Caco-2 (cell line): ENCODE results near the gene ITIH5. TPM values are rescaled to one million over a fixed set of nuclear protein-coding genes. Genes with fewer than 3 reads are reported as not detected.

Source experiments
- BruUV-seq: library from RNA; stranded (reverse); fragments of 400-500 nt; replicated peaks from 2 replicates; lab custom pipeline; 2021; lab: Mats Ljungman, UMichigan
- CTCF ChIA-PET: fragments of 300-600 bp; sonication (Branson Sonifier 250); formaldehyde crosslinking; loops from one replicate; lab custom pipeline; 2022; ENCODE audit warnings: antibody characterized with exemption; lab: Charles Lee
- POLR2A ChIA-PET: fragments of 300-600 bp; sonication (Branson Sonifier 250); formaldehyde crosslinking; loops from one replicate; lab custom pipeline; 2022; ENCODE audit warnings: antibody characterized with exemption; lab: Charles Lee
- DNase-seq, 2 experiments: peaks; one replicate each; pipeline versions ENCODE4 v3.0.0 to v3.0.0-alpha.2; 2020 to 2022
- H3K27me3 ChIP-seq: replicated peaks from 2 replicates; pipeline ENCODE4 v1.6.0; 2011; ENCODE audit warnings: low read length; ENCODE audit not compliant: control insufficient read depth, insufficient read depth
- H3K36me3 ChIP-seq: 2 replicates; pipeline ENCODE4 v1.5.1; 2011; ENCODE audit warnings: low read length; ENCODE audit not compliant: control insufficient read depth, insufficient read depth
- H3K4me1 ChIP-seq: fragments of 250-450 bp; sonication (Bioruptor Pico); 2 replicates; pipeline ENCODE4 v1.5.1; 2020; ENCODE audit warnings: mild to moderate bottlenecking
- H3K4me3 ChIP-seq: 2 replicates; pipeline ENCODE4 v1.5.1; 2011; ENCODE audit warnings: low read depth, mild to moderate bottlenecking, control low read depth, low read length
- H3K9me3 ChIP-seq: fragments of 250-450 bp; sonication (Bioruptor Pico); 2 replicates; pipeline ENCODE4 v1.5.1; 2020; ENCODE audit warnings: mild to moderate bottlenecking, moderate library complexity
- H3K27ac Mint-ChIP-seq: one replicate; pipeline ENCODE4 v1.8.0; 2022; ENCODE audit warnings: mixed read lengths; ENCODE audit not compliant: unreplicated experiment
- H3K27me3 Mint-ChIP-seq: one replicate; pipeline ENCODE4 v1.8.0; 2022; ENCODE audit warnings: mixed read lengths; ENCODE audit not compliant: insufficient read depth, unreplicated experiment
- H3K36me3 Mint-ChIP-seq: one replicate; pipeline ENCODE4 v1.8.0; 2022; ENCODE audit warnings: mild to moderate bottlenecking, mixed read lengths; ENCODE audit not compliant: insufficient read depth, unreplicated experiment
- H3K4me1 Mint-ChIP-seq: one replicate; pipeline ENCODE4 v1.8.0; 2022; ENCODE audit warnings: low read depth, mixed read lengths; ENCODE audit not compliant: unreplicated experiment
- H3K4me3 Mint-ChIP-seq: one replicate; pipeline ENCODE4 v1.8.0; 2022; ENCODE audit warnings: mild to moderate bottlenecking, moderate library complexity, mixed read lengths; ENCODE audit not compliant: unreplicated experiment
- H3K9me3 Mint-ChIP-seq: one replicate; pipeline ENCODE4 v1.8.0; 2022; ENCODE audit warnings: mixed read lengths; ENCODE audit not compliant: unreplicated experiment
- CTCF ChIP-seq, 2 experiments: fragments of 200-600 bp in 1 of 2; IDR thresholded peaks; 1 replicate in 1 of 2; 2 replicates in 1 of 2; pipeline versions ENCODE4 v1.5.1 to v1.8.0; 2011 to 2022; ENCODE audit warnings: antibody characterized with exemption in 1 of 2, control low read depth in 1 of 2, inconsistent platforms in 1 of 2, low read depth in 1 of 2, low read length in 1 of 2, mild to moderate bottlenecking in 1 of 2, moderate library complexity in 1 of 2; ENCODE audit not compliant: insufficient read depth in 1 of 2, severe bottlenecking in 1 of 2, unreplicated experiment in 1 of 2
- intact Hi-C: fragments of 100-400 bp; cut with micrococcal nuclease; formaldehyde crosslinking; loops from one replicate; pipeline ENCODE4 v1.10.0; 2022; ENCODE audit not compliant: unreplicated experiment
- total RNA-seq: library from RNA; stranded (reverse); gene quantifications from 2 replicates; pipeline ENCODE4 v1.2.3, GENCODE V29; 2022

The ITIH5 gene
- total RNA-seq, 1 experiment from 2014 or later = 0.18 TPM

DNA sequence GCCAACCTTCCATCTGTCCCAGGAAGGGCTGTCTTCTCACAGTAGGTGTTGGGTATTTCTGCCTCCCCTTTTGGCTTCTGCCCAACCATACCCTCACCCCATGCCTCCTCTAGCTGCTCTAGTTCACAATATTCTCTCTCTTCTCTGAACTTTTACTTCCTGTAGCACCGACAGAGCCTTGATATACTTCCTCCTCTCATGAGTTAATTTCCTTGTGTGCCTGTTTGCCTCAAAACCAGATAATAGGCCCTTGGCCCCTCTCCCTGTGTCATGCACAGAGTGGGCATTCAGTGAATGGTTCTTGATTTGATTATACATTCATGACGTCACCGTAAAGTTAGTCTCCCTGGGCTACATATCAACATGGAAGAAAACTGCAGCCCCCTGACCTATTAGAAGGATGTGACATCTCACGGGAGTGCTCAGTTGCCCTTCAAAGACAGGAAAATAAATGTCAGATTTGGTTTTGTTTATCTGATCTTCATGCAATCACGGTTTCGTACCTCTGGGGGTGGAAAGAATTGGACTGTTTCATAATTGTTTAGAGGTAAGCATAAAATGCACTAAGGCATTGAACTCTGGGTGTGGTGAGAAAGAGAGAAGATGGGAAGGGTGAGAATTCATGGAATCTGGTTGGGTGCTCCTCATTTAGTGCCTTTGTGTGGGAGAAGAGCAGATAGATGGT, 127.7 kb downstream of the ITIH5 start:
- intact Hi-C loops = no loop called here
- no peaks in the 10 kb centered on the region for H3K9me3 ChIP-seq
- peaks cover 41% of the 10 kb centered on the region for H3K4me1 ChIP-seq
- no peak for DNase-seq
- BruUV-seq = no TSS peak
- H3K4me3 ChIP-seq = no peak overlapping the region
- TF ChIP-seq CTCF (IDR thresholded peaks at IDR 0.05; ENCODE audit: insufficient read depth in 1 of 2, low read depth in 1 of 2, low read length in 1 of 2, severe bottlenecking in 1 of 2, unreplicated experiment in 1 of 2) = no peak
- no peak overlapping the region for H3K4me3 Mint-ChIP-seq
- H3K27me3 ChIP-seq = no peaks in the 10 kb centered on the region
- no peak overlapping the region for H3K27ac Mint-ChIP-seq
- H3K4me1 Mint-ChIP-seq = peaks cover 30% of the 10 kb centered on the region
- ChIA-PET POLR2A (no interaction called here), CTCF (interaction anchor here (1.8 kb wide), 1 partner anchor 14 kb away, joined by 7 read pairs; no protein-coding TSS in a partner anchor)
- peaks cover 18% of the 10 kb centered on the region for H3K9me3 Mint-ChIP-seq
- peaks cover 9% of the 10 kb centered on the region for H3K36me3 Mint-ChIP-seq
- no peaks in the 10 kb centered on the region for H3K36me3 ChIP-seq
- no peaks in the 10 kb centered on the region for H3K27me3 Mint-ChIP-seq

DNA sequence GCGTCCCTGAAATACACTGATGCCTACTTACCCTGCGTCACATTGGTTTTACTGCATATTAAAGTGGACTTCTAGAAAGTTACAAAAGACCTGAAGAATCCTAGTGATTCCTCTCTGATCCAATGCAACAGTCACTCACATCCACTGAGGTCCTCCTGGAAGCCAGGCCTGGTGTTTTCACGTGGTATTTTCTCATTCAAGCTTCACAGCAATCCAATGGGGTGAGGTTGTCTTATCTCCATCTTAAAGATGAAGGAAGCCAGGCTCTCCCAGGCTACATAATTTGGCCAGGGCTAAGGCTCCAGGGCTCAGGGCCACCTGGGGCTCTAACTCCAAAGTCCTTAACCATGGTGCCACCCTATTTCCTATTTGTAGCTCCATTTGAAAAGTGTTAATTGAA, 129.6 kb downstream of the ITIH5 start:
- peaks cover 23% of the 10 kb centered on the region for H3K4me1 ChIP-seq
- no peak for DNase-seq
- Mint-ChIP-seq H3K27ac (no peak overlapping the region), H3K9me3 (peaks cover 18% of the 10 kb centered on the region), H3K36me3 (peaks cover 6% of the 10 kb centered on the region), H3K27me3 (no peaks in the 10 kb centered on the region), H3K4me1 (peaks cover 14% of the 10 kb centered on the region), H3K4me3 (no peak overlapping the region)
- no peaks in the 10 kb centered on the region for H3K27me3 ChIP-seq
- ChIA-PET POLR2A (no interaction called here), CTCF (interaction anchor here (1.8 kb wide), 1 partner anchor 12 kb away, joined by 7 read pairs; no protein-coding TSS in a partner anchor)
- H3K9me3 ChIP-seq = no peaks in the 10 kb centered on the region
- intact Hi-C loops = no loop called here
- BruUV-seq = no TSS peak
- H3K4me3 ChIP-seq = no peak overlapping the region
- no peak for TF ChIP-seq CTCF (IDR thresholded peaks at IDR 0.05; ENCODE audit: insufficient read depth in 1 of 2, low read depth in 1 of 2, low read length in 1 of 2, severe bottlenecking in 1 of 2, unreplicated experiment in 1 of 2)
- no peaks in the 10 kb centered on the region for H3K36me3 ChIP-seq

DNA sequence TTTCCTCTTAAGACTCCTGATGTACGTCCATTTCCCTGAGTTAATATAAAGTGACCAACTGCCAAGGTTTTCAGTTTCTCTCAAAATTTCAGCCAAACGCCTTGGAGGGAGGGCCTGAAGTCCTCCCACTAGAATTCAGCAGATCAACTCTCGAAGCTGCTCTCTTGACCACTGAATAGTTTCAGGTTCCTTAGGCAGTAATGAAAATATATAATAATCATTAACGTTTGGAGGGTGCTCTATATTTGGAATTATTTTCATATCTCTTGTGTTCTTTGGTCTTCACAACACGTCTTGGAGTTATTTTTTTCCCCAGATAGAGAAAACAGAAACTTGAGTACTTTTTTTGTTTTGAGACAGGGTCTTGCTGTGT, 132.3 kb downstream of the ITIH5 start:
- no peaks in the 10 kb centered on the region for H3K36me3 ChIP-seq
- CTCF ChIA-PET = interaction anchor here (2.9 to 3.5 kb wide), 2 partner anchors 9 to 152 kb away, joined by 13 to 18 read pairs; no protein-coding TSS in a partner anchor
- peaks cover 6% of the 10 kb centered on the region for H3K4me1 Mint-ChIP-seq
- H3K27ac Mint-ChIP-seq = no peak overlapping the region
- intact Hi-C loops = no loop called here
- TF ChIP-seq CTCF (IDR thresholded peaks at IDR 0.05; ENCODE audit: insufficient read depth in 1 of 2, low read depth in 1 of 2, low read length in 1 of 2, severe bottlenecking in 1 of 2, unreplicated experiment in 1 of 2) = no peak
- no peak overlapping the region for H3K4me3 ChIP-seq
- H3K27me3 ChIP-seq = no peaks in the 10 kb centered on the region
- DNase-seq = no peak
- no peaks in the 10 kb centered on the region for H3K36me3 Mint-ChIP-seq
- no TSS peak for BruUV-seq
- POLR2A ChIA-PET = no interaction called here
- H3K9me3 Mint-ChIP-seq = peaks cover 14% of the 10 kb centered on the region
- H3K4me3 Mint-ChIP-seq = no peak overlapping the region
- H3K9me3 ChIP-seq = no peaks in the 10 kb centered on the region
- H3K27me3 Mint-ChIP-seq = no peaks in the 10 kb centered on the region
- H3K4me1 ChIP-seq = no peaks in the 10 kb centered on the region; the same call in 1 of the 2 replicates
